ENCODE measurements around the gene GALNT2. TPM values are rescaled to one million over a fixed set of nuclear protein-coding genes. Genes with fewer than 3 reads are reported as not detected.
A peak's percentile ranks its signal among the peaks of the same experiment; 100 is the strongest.

The GALNT2 gene
- polyA plus RNA-seq, 3 donors, result 19.6 to 25.6 (median 23.4) TPM

DNA sequence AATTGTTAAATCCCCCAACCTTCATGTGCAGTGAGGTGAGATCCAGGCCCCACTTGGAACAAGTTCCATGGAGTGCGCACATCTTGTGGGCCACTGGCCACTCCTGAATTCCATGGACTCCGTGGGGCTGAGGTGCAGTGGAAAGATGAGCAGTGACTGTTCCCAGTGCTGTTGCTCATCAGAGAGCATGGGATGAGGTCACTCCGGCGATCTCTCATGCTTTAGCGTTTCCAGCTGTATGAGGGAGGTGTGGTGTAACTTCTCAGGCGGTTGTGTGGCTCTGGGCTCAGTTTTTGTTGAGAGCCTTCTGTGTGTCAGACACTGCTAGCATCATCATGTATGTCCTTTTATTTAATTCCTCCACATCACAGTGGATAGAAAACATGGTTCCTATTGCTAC is 96.2 kb downstream of the GALNT2 start:
- intact Hi-C loops (cut with micrococcal nuclease), result loop anchor here in 1 of 2 donors (10.0 kb wide), 1 partner anchor 98 kb away; the partner anchor contains the start of gene GALNT2
- Histone ChIP-seq H3K36me3 (replicated peaks in 1 of 2; ENCODE audit: control insufficient read depth in 1 of 2, insufficient read depth in 2 of 2, low read length in 2 of 2) (no peaks in the 10 kb centered on the region), H2AFZ (ENCODE audit: insufficient read depth, low read depth, low read length, poor library complexity, severe bottlenecking) (no peak overlapping the region), H3K9me3 (replicated peaks in 1 of 2; ENCODE audit: control insufficient read depth in 1 of 2, insufficient read depth in 1 of 2, low read length in 2 of 2) (no peaks in the 10 kb centered on the region), H3K4me2 (replicated peaks; ENCODE audit: extremely low read depth, low read length, poor library complexity, severe bottlenecking) (no peak overlapping the region), H3K4me1 (ENCODE audit: control insufficient read depth in 1 of 2, insufficient read depth in 2 of 2, low read length in 2 of 2) (peaks cover 13 to 18% of the 10 kb centered on the region in 2 donors), H4K20me1 (ENCODE audit: insufficient read depth, low read length) (peaks cover 8% of the 10 kb centered on the region), H3K27ac (ENCODE audit: low read depth in 1 of 2, low read length in 2 of 2) (no peak overlapping the region), H3K79me2 (ENCODE audit: insufficient read depth, low read length) (peaks cover 96% of the 10 kb centered on the region), H3K9ac (ENCODE audit: insufficient read depth, low read length, poor library complexity, severe bottlenecking) (no peak overlapping the region), H3K27me3 (ENCODE audit: control insufficient read depth in 2 of 2, insufficient read depth in 2 of 2, low read length in 2 of 2) (no peaks in the 10 kb centered on the region), H3K4me3 (replicated peaks in 1 of 3; ENCODE audit: low read depth in 2 of 3, low read length in 3 of 3) (no peak overlapping the region)
- H3K4me1 Mint-ChIP-seq, result peaks cover 44% of the 10 kb centered on the region
- TF ChIP-seq, protein P1, sequence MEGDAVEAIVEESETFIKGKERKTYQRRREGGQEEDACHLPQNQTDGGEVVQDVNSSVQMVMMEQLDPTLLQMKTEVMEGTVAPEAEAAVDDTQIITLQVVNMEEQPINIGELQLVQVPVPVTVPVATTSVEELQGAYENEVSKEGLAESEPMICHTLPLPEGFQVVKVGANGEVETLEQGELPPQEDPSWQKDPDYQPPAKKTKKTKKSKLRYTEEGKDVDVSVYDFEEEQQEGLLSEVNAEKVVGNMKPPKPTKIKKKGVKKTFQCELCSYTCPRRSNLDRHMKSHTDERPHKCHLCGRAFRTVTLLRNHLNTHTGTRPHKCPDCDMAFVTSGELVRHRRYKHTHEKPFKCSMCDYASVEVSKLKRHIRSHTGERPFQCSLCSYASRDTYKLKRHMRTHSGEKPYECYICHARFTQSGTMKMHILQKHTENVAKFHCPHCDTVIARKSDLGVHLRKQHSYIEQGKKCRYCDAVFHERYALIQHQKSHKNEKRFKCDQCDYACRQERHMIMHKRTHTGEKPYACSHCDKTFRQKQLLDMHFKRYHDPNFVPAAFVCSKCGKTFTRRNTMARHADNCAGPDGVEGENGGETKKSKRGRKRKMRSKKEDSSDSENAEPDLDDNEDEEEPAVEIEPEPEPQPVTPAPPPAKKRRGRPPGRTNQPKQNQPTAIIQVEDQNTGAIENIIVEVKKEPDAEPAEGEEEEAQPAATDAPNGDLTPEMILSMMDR (IDR thresholded peaks at IDR 0.05), result no peak
- H3K27me3 Mint-ChIP-seq (ENCODE audit: low read depth in 3 of 3), result no peaks in the 10 kb centered on the region
- peaks cover 0 to 6% (median 1%) of the 10 kb centered on the region in 7 donors for H3K9me3 Mint-ChIP-seq
- peak overlapping the region in 2 of 7 donors; percentile 11 to 57 for H3K27ac Mint-ChIP-seq
- DNase-seq, result no peak
- WGBS (ENCODE audit: insufficient coverage), result 100% methylated on average over 2 of the region's 6 CpGs
- no peak overlapping the region for H3K4me3 Mint-ChIP-seq
- H3K36me3 Mint-ChIP-seq, result peaks cover 9 to 10% of the 10 kb centered on the region in 2 donors

DNA sequence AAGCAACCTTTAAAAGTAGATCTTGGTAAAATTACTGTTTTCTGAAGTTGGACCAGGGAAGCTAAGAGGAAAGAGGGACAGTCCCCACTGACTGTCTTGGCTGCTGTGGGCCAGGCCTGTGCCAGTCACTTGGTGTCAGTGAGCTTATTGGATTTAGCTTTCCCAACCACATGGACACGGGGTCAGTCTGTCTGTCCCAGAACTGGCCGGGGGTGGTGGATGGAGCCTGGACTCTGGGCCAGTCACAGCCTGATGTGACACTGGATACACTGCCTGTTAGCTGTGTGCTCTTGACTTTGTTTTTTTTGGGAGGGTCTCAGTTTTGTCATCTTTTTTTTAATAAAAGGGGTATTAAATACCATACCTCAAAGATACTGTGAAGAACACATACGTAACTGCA is 96.7 kb downstream of the GALNT2 start:
- intact Hi-C loops (cut with micrococcal nuclease), result loop anchor here in 1 of 2 donors (10.0 kb wide), 1 partner anchor 99 kb away; the partner anchor contains the start of gene GALNT2

More for the DNA sequence above, 96.7 kb downstream of the GALNT2 start:
- Histone ChIP-seq H4K20me1 (ENCODE audit: insufficient read depth, low read length) (peaks cover 8% of the 10 kb centered on the region), H3K4me3 (replicated peaks in 1 of 3; ENCODE audit: low read depth in 2 of 3, low read length in 3 of 3) (no peak overlapping the region), H3K9ac (ENCODE audit: insufficient read depth, low read length, poor library complexity, severe bottlenecking) (no peak overlapping the region), H3K4me1 (ENCODE audit: control insufficient read depth in 1 of 2, insufficient read depth in 2 of 2, low read length in 2 of 2) (peaks cover 13 to 14% of the 10 kb centered on the region in 2 donors), H3K9me3 (replicated peaks in 1 of 2; ENCODE audit: control insufficient read depth in 1 of 2, insufficient read depth in 1 of 2, low read length in 2 of 2) (no peaks in the 10 kb centered on the region), H3K27ac (ENCODE audit: low read depth in 1 of 2, low read length in 2 of 2) (no peak overlapping the region), H3K36me3 (replicated peaks in 1 of 2; ENCODE audit: control insufficient read depth in 1 of 2, insufficient read depth in 2 of 2, low read length in 2 of 2) (no peaks in the 10 kb centered on the region), H3K4me2 (replicated peaks; ENCODE audit: extremely low read depth, low read length, poor library complexity, severe bottlenecking) (no peak overlapping the region), H3K79me2 (ENCODE audit: insufficient read depth, low read length) (peaks cover 96% of the 10 kb centered on the region), H2AFZ (ENCODE audit: insufficient read depth, low read depth, low read length, poor library complexity, severe bottlenecking) (no peak overlapping the region), H3K27me3 (ENCODE audit: control insufficient read depth in 2 of 2, insufficient read depth in 2 of 2, low read length in 2 of 2) (no peaks in the 10 kb centered on the region)
- H3K27me3 Mint-ChIP-seq (ENCODE audit: low read depth in 3 of 3), result no peaks in the 10 kb centered on the region
- peak overlapping the region in 2 of 7 donors; percentile 19 to 21 for H3K27ac Mint-ChIP-seq
- 100% methylated on average over 2 of the region's 3 CpGs for WGBS (ENCODE audit: insufficient coverage)
- no peak for DNase-seq
- TF ChIP-seq, protein P1 (IDR thresholded peaks at IDR 0.05), result no peak
- peaks cover 9 to 10% of the 10 kb centered on the region in 2 donors for H3K36me3 Mint-ChIP-seq
- no peak overlapping the region for H3K4me3 Mint-ChIP-seq
- peaks cover 0 to 6% (median 1%) of the 10 kb centered on the region in 7 donors for H3K9me3 Mint-ChIP-seq
- peaks cover 39% of the 10 kb centered on the region for H3K4me1 Mint-ChIP-seq

Data from CD14-positive monocyte (primary cell).